Measurements from ENCODE around the gene COL4A1.

DNA sequence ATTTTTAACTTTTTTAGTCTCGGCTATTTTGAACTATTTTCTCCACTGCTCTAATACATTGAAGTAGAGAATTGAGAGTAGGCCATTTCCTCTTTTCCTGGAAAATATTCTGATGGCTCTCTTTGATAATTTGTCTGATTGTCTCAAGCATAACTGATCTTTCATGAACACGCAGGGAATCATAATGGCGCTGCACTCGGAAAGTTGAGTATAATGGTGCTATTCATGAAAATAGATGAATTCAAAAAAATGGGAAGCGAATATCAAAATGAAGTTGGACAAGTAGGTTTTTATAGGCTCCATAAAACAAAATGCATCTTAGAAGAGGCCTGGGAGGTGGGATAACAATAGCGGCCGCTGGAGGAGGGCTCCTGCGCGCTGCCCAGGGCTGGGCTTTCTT lies 29.2 kb upstream of the COL4A1 start:
- TF ChIP-seq, protein P1, sequence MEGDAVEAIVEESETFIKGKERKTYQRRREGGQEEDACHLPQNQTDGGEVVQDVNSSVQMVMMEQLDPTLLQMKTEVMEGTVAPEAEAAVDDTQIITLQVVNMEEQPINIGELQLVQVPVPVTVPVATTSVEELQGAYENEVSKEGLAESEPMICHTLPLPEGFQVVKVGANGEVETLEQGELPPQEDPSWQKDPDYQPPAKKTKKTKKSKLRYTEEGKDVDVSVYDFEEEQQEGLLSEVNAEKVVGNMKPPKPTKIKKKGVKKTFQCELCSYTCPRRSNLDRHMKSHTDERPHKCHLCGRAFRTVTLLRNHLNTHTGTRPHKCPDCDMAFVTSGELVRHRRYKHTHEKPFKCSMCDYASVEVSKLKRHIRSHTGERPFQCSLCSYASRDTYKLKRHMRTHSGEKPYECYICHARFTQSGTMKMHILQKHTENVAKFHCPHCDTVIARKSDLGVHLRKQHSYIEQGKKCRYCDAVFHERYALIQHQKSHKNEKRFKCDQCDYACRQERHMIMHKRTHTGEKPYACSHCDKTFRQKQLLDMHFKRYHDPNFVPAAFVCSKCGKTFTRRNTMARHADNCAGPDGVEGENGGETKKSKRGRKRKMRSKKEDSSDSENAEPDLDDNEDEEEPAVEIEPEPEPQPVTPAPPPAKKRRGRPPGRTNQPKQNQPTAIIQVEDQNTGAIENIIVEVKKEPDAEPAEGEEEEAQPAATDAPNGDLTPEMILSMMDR (IDR thresholded peaks at IDR 0.05): no peak
- TF ChIP-seq POLR2A (IDR thresholded peaks at IDR 0.05) (no peak), POLR2AphosphoS5 (IDR thresholded peaks at IDR 0.05) (no peak)
